CD14-positive monocyte (primary cell): ENCODE measurements around the gene SETD1B. TPM values are rescaled to one million over a fixed set of nuclear protein-coding genes. Genes with fewer than 3 reads are reported as not detected.

Experiments
- DNase-seq, 3 donors: peaks; one replicate each; pipeline ENCODE4 v3.0.0-alpha.2; 2011 to 2022
- H2AFZ ChIP-seq: 2 replicates; pipeline ENCODE4 v1.6.0; 2012; ENCODE audit warnings: mild to moderate bottlenecking, low read depth, low read length, inconsistent platforms; ENCODE audit not compliant: insufficient read depth, poor library complexity, severe bottlenecking
- H3K27ac ChIP-seq, 2 donors: 1 replicate in 1 of 2; 2 replicates in 1 of 2; pipeline ENCODE4 v1.5.1; 2012 to 2013; ENCODE audit warnings: low read length in 2 of 2, control low read depth in 1 of 2, inconsistent platforms in 1 of 2, low read depth in 1 of 2, mild to moderate bottlenecking in 1 of 2
- H3K27me3 ChIP-seq, 2 donors: one replicate each; pipeline versions ENCODE4 v1.6.0 to v1.6.1; 2011 to 2013; ENCODE audit warnings: low read length in 2 of 2; ENCODE audit not compliant: control insufficient read depth in 2 of 2, insufficient read depth in 2 of 2
- H3K36me3 ChIP-seq, 2 donors: replicated peaks in 1 of 2; 1 replicate in 1 of 2; 2 replicates in 1 of 2; pipeline versions ENCODE4 v1.5.1 to v1.6.1; 2012 to 2013; ENCODE audit warnings: low read length in 2 of 2, control low read depth in 1 of 2, inconsistent platforms in 1 of 2, mild to moderate bottlenecking in 1 of 2; ENCODE audit not compliant: insufficient read depth in 2 of 2, control insufficient read depth in 1 of 2
- H3K4me1 ChIP-seq, 2 donors: 1 replicate in 1 of 2; 2 replicates in 1 of 2; pipeline versions ENCODE4 v1.5.1 to v1.6.1; 2012 to 2013; ENCODE audit warnings: low read length in 2 of 2, control low read depth in 1 of 2, inconsistent platforms in 1 of 2, mild to moderate bottlenecking in 1 of 2, moderate library complexity in 1 of 2; ENCODE audit not compliant: insufficient read depth in 2 of 2, control insufficient read depth in 1 of 2
- H3K4me2 ChIP-seq: replicated peaks from 2 replicates; pipeline ENCODE3; 2012; ENCODE audit warnings: low read length, moderate library complexity, mild to moderate bottlenecking; ENCODE audit not compliant: poor library complexity, severe bottlenecking; ENCODE audit errors: extremely low read depth
- H3K4me3 ChIP-seq, 3 experiments: fragments of 200-600 bp in 1 of 3; sonication (generic) in 1 of 3; replicated peaks in 1 of 3; 1 replicate in 2 of 3; 2 replicates in 1 of 3; pipeline ENCODE4 v1.5.1; 2011 to 2013; ENCODE audit warnings: low read length in 3 of 3, mild to moderate bottlenecking in 3 of 3, control low read depth in 2 of 3, low read depth in 2 of 3, inconsistent platforms in 1 of 3, moderate library complexity in 1 of 3
- H3K79me2 ChIP-seq: 2 replicates; pipeline ENCODE4 v1.6.0; 2012; ENCODE audit warnings: mild to moderate bottlenecking, control low read depth, inconsistent platforms, low read length, moderate library complexity; ENCODE audit not compliant: insufficient read depth
- H3K9ac ChIP-seq: 2 replicates; pipeline ENCODE4 v1.6.0; 2017; ENCODE audit warnings: low read length, mild to moderate bottlenecking; ENCODE audit not compliant: insufficient read depth, poor library complexity, severe bottlenecking
- H3K9me3 ChIP-seq, 2 donors: replicated peaks in 1 of 2; 1 replicate in 1 of 2; 2 replicates in 1 of 2; pipeline versions ENCODE4 v1.5.1 to v1.6.1; 2012 to 2013; ENCODE audit warnings: low read length in 2 of 2, control low read depth in 1 of 2; ENCODE audit not compliant: control insufficient read depth in 1 of 2, insufficient read depth in 1 of 2
- H4K20me1 ChIP-seq: 2 replicates; pipeline ENCODE4 v1.6.0; 2012; ENCODE audit warnings: mild to moderate bottlenecking, low read length, control low read depth, moderate library complexity; ENCODE audit not compliant: insufficient read depth
- H3K27ac Mint-ChIP-seq, 7 donors: one replicate each; pipeline ENCODE4 v1.8.0; 2020; ENCODE audit warnings: mild to moderate bottlenecking in 7 of 7, mixed read lengths in 7 of 7, moderate library complexity in 6 of 7, inconsistent platforms in 2 of 7
- H3K27me3 Mint-ChIP-seq, 3 donors: one replicate each; pipeline ENCODE4 v1.8.0; 2021 to 2022; ENCODE audit warnings: low read depth in 3 of 3, mild to moderate bottlenecking in 3 of 3, mixed read lengths in 3 of 3, moderate library complexity in 3 of 3, inconsistent platforms in 1 of 3
- H3K36me3 Mint-ChIP-seq, 2 donors: one replicate each; pipeline ENCODE4 v1.8.0; 2020; ENCODE audit warnings: mixed read lengths in 2 of 2, inconsistent platforms in 1 of 2, mild to moderate bottlenecking in 1 of 2
- H3K4me1 Mint-ChIP-seq: one replicate; pipeline ENCODE4 v1.8.0; 2020; ENCODE audit warnings: mild to moderate bottlenecking, mixed read lengths
- H3K4me3 Mint-ChIP-seq, 2 donors: one replicate each; pipeline ENCODE4 v1.8.0; 2020; ENCODE audit warnings: mild to moderate bottlenecking in 2 of 2, mixed read lengths in 2 of 2, moderate library complexity in 1 of 2
- H3K9me3 Mint-ChIP-seq, 7 donors: one replicate each; pipeline ENCODE4 v1.8.0; 2020 to 2022; ENCODE audit warnings: mixed read lengths in 7 of 7, mild to moderate bottlenecking in 6 of 7, moderate library complexity in 6 of 7, inconsistent platforms in 2 of 7
- WGBS: methylation state at CpG from one replicate; pipeline ENCODE4 v1.1.5; 2013; ENCODE audit warnings: missing lambda C conversion rate; ENCODE audit not compliant: insufficient coverage; 5-methylcytosine and 5-hydroxymethylcytosine counted together
- intact Hi-C, 2 donors: fragments of 100-400 bp; cut with micrococcal nuclease; formaldehyde crosslinking; loops; one replicate each; pipeline versions ENCODE4 v1.15.0 to v1.15.1; 2023
- polyA plus RNA-seq, 3 donors: library from polyadenylated mRNA; depleted of rRNA in 1 of 3; unstranded in 2 of 3; stranded (reverse) in 1 of 3; fragments of 300-500 nt in 2 of 3; fragments of >200 nt in 1 of 3; fragmentation: Illumina TruSeq in 2 of 3; gene quantifications; 1 replicate in 2 of 3; 2 replicates in 1 of 3; pipeline ENCODE4 v1.2.3, GENCODE V29; 2012 to 2021
- TF ChIP-seq, protein P1 (sequence below): fragments of 200-600 bp; IDR thresholded peaks from one replicate; pipeline ENCODE4 v1.8.0; 2022; ENCODE audit warnings: antibody characterized with exemption, mild to moderate bottlenecking

The SETD1B gene
- polyA plus RNA-seq, 3 donors = 0.28 to 9.0 (median 0.60) TPM

DNA sequence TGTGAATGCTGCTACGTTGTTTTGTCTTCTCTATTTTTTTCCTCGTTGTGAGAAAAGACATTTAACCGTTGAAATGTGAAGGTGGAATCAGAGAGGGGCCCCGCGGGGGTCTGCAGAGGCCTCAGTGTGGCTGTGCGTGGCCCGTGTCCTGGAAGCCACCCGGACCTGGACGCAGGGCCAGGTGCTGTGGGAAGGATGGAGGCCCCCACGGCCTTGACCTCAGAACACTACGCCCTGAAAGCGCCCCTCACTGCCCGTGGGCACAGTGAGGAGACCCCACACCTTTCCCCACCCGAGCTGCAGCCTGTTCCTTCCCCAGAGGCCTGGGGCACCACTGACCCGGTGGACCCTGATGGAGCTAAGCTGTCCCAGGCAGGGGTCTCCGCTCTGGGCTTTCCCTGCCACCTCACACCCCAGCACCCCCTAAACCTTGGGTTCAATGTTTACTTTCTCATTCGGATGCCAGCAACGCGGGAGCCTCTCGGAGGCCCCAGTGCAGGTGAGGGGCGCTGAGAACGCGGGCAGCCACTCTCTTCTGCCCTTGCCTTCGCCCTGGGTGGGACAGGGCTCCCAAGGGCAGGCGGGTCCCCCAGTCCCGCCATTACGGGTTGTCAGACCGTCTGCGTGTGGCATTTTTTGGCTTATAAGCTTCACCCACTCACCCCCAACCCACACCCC is 26.9 kb downstream of the SETD1B start:
- Histone ChIP-seq H3K27ac (no peak overlapping the region), H3K79me2 (peaks cover 8% of the 10 kb centered on the region), H2AFZ (no peak overlapping the region), H3K4me2 (no peak overlapping the region), H3K36me3 (peaks cover 61 to 70% of the 10 kb centered on the region in 2 donors), H3K27me3 (no peaks in the 10 kb centered on the region), H3K4me1 (peaks cover 22 to 27% of the 10 kb centered on the region in 2 donors), H3K4me3 (no peak overlapping the region), H3K9me3 (no peaks in the 10 kb centered on the region), H4K20me1 (peaks cover 70% of the 10 kb centered on the region), H3K9ac (no peak overlapping the region)
- H3K27ac Mint-ChIP-seq = no peak overlapping the region
- intact Hi-C loops = no loop called here
- no peak overlapping the region for H3K4me3 Mint-ChIP-seq
- no peaks in the 10 kb centered on the region for H3K9me3 Mint-ChIP-seq
- peaks cover 65 to 71% of the 10 kb centered on the region in 2 donors for H3K36me3 Mint-ChIP-seq
- H3K27me3 Mint-ChIP-seq = peaks cover 0 to 3% (median 1%) of the 10 kb centered on the region in 3 donors
- 97% methylated on average over 18 of the region's 29 CpGs for WGBS
- TF ChIP-seq, protein P1, sequence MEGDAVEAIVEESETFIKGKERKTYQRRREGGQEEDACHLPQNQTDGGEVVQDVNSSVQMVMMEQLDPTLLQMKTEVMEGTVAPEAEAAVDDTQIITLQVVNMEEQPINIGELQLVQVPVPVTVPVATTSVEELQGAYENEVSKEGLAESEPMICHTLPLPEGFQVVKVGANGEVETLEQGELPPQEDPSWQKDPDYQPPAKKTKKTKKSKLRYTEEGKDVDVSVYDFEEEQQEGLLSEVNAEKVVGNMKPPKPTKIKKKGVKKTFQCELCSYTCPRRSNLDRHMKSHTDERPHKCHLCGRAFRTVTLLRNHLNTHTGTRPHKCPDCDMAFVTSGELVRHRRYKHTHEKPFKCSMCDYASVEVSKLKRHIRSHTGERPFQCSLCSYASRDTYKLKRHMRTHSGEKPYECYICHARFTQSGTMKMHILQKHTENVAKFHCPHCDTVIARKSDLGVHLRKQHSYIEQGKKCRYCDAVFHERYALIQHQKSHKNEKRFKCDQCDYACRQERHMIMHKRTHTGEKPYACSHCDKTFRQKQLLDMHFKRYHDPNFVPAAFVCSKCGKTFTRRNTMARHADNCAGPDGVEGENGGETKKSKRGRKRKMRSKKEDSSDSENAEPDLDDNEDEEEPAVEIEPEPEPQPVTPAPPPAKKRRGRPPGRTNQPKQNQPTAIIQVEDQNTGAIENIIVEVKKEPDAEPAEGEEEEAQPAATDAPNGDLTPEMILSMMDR = no peak
- no peak for DNase-seq
- peaks cover 30% of the 10 kb centered on the region for H3K4me1 Mint-ChIP-seq

DNA sequence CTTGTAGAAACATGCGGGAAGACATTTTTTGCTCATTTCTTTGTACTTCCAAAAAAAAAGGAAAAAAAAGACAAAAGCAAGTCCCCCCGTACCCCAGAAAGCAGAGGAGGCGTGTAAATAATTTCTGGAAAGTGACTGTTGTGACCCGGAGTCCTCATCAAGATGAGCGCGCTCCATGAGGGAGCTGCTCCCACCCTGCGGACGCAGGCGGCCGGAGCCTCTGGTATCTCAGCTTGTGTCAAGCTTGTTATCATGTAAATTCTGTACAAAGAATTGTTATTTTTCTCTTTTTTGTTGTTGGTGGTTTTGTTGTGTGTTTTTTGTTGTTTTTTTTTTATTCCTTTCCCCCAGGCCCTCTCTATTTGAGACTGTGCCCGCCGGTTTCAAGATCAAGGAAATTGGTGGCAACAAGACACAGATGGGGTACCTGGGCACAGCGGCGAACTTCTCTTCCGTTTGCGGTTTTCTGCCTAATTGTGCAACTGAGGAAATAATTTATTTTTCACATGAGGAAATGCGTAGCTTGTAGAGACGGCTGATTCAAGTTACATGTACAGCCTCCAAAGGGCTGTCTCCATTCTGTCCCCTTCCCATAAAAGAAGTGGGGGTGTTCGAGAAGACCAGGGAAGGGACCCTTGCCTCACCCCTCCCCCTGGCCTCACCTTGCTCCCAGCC is 27.9 kb downstream of the SETD1B start:
- Histone ChIP-seq H3K27ac (peak overlapping the region; percentile 20 to 75), H3K4me1 (peaks cover 22 to 27% of the 10 kb centered on the region in 2 donors), H3K79me2 (peaks cover 3% of the 10 kb centered on the region), H3K36me3 (peaks cover 53 to 62% of the 10 kb centered on the region in 2 donors), H3K9ac (no peak overlapping the region), H3K9me3 (no peaks in the 10 kb centered on the region), H4K20me1 (peaks cover 60% of the 10 kb centered on the region), H3K4me3 (peak overlapping the region in 1 of 3 experiments; percentile 5), H3K27me3 (no peaks in the 10 kb centered on the region), H3K4me2 (peak overlapping the region; percentile 22), H2AFZ (no peak overlapping the region)
- WGBS = 68% methylated on average over 7 of the region's 19 CpGs
- TF ChIP-seq, protein P1 = no peak
- peaks cover 58 to 61% of the 10 kb centered on the region in 2 donors for H3K36me3 Mint-ChIP-seq
- peak overlapping the region; percentile 6 to 87 (median 73) for H3K27ac Mint-ChIP-seq
- peaks cover 34% of the 10 kb centered on the region for H3K4me1 Mint-ChIP-seq
- no peaks in the 10 kb centered on the region for H3K9me3 Mint-ChIP-seq
- H3K4me3 Mint-ChIP-seq = peak overlapping the region in 1 of 2 donors; percentile 64
- DNase-seq = peak in 2 of 3 donors; percentile 37 to 61
- peaks cover 0 to 3% (median 3%) of the 10 kb centered on the region in 3 donors for H3K27me3 Mint-ChIP-seq
- intact Hi-C loops = no loop called here
